HEK293 (cell line): ENCODE data around the gene NPHS2.

Source experiments
- CTCF ChIA-PET: fragments of 350-600 bp; formaldehyde crosslinking; extraction: SDS; loops from one replicate; lab custom pipeline; 2021; ENCODE audit warnings: antibody characterized with exemption; lab: Yijun Ruan, JAX
- POLR2A ChIA-PET: fragments of 300-600 bp; formaldehyde crosslinking; extraction: SDS; loops from one replicate; lab custom pipeline; 2020; ENCODE audit warnings: antibody characterized with exemption, inconsistent platforms; lab: Yijun Ruan, JAX
- H3K27ac ChIP-seq: fragments of 200-500 bp; sonication (Bioruptor generic); 2 replicates; pipeline ENCODE4 v1.5.1; 2014; ENCODE audit warnings: low read depth, low read length, control low read depth, inconsistent platforms; ENCODE audit errors: extremely low read depth
- H3K36me3 ChIP-seq, 2 experiments: fragments of 200-500 bp in 1 of 2; sonication (Bioruptor generic) in 1 of 2; 1 replicate in 1 of 2; 2 replicates in 1 of 2; pipeline ENCODE4 v1.5.1; 2014 to 2017; ENCODE audit warnings: inconsistent platforms in 2 of 2, low read length in 2 of 2; ENCODE audit not compliant: control insufficient read depth in 2 of 2, insufficient read depth in 1 of 2
- H3K4me1 ChIP-seq: fragments of 200-500 bp; sonication (Bioruptor generic); 2 replicates; pipeline ENCODE4 v1.5.1; 2014; ENCODE audit warnings: mild to moderate bottlenecking, low read length, inconsistent platforms; ENCODE audit not compliant: control insufficient read depth, insufficient read depth
- H3K4me3 ChIP-seq: 2 replicates; pipeline ENCODE4 v1.5.1; 2011; ENCODE audit warnings: low read depth, mild to moderate bottlenecking, control low read depth, low read length, moderate library complexity
- H3K9me3 ChIP-seq: fragments of 200-500 bp; sonication (Bioruptor generic); 2 replicates; pipeline ENCODE4 v1.5.1; 2014; ENCODE audit warnings: low read depth, low read length, inconsistent platforms; ENCODE audit not compliant: control insufficient read depth, insufficient read depth
- ATF2 ChIP-seq: fragments of 450-650 bp; formaldehyde crosslinking; IDR thresholded peaks from 2 replicates; pipeline ENCODE4 v1.5.1; 2016; ENCODE audit warnings: missing biosample characterization, missing genetic modification characterization, low read depth
- CTCF ChIP-seq: fragments of 450-650 bp; formaldehyde crosslinking; IDR thresholded peaks from 2 replicates; pipeline ENCODE4 v1.5.1; 2016; ENCODE audit warnings: missing biosample characterization, missing genetic modification characterization
- EGR2 ChIP-seq: fragments of 450-650 bp; formaldehyde crosslinking; IDR thresholded peaks from 2 replicates; pipeline ENCODE4 v1.5.1; 2016; ENCODE audit warnings: low read depth, missing biosample characterization, missing genetic modification characterization
- PRDM10 ChIP-seq: fragments of 450-650 bp; formaldehyde crosslinking; IDR thresholded peaks from 2 replicates; pipeline ENCODE4 v1.5.1; 2016; ENCODE audit warnings: missing biosample characterization, missing genetic modification characterization
- YY1 ChIP-seq: fragments of 450-650 bp; formaldehyde crosslinking; IDR thresholded peaks from 2 replicates; pipeline ENCODE4 v1.5.1; 2018; ENCODE audit warnings: missing biosample characterization, missing genetic modification characterization
- ZBTB1 ChIP-seq: fragments of 450-650 bp; formaldehyde crosslinking; IDR thresholded peaks from 2 replicates; pipeline ENCODE4 v1.5.1; 2016; ENCODE audit warnings: missing biosample characterization, missing genetic modification characterization
- ZBTB17 ChIP-seq: fragments of 450-650 bp; formaldehyde crosslinking; IDR thresholded peaks from 2 replicates; pipeline ENCODE4 v1.5.1; 2016; ENCODE audit warnings: missing biosample characterization, missing genetic modification characterization
- ZBTB44 ChIP-seq: fragments of 450-650 bp; IDR thresholded peaks from 2 replicates; pipeline ENCODE4 v1.5.1; 2018; ENCODE audit warnings: missing biosample characterization, mild to moderate bottlenecking, missing genetic modification characterization
- ZBTB49 ChIP-seq: fragments of 450-650 bp; formaldehyde crosslinking; IDR thresholded peaks from 2 replicates; pipeline ENCODE4 v1.5.1; 2016; ENCODE audit warnings: missing biosample characterization, missing genetic modification characterization, low read depth
- ZNF132 ChIP-seq: fragments of 450-650 bp; formaldehyde crosslinking; IDR thresholded peaks from 2 replicates; pipeline ENCODE4 v1.5.1; 2017; ENCODE audit warnings: missing biosample characterization, missing genetic modification characterization, borderline replicate concordance
- ZNF133 ChIP-seq: fragments of 450-650 bp; formaldehyde crosslinking; IDR thresholded peaks from 2 replicates; pipeline ENCODE4 v1.5.1; 2016; ENCODE audit warnings: missing biosample characterization, missing genetic modification characterization
- ZNF266 ChIP-seq: fragments of 450-650 bp; formaldehyde crosslinking; IDR thresholded peaks from 2 replicates; pipeline ENCODE4 v1.5.1; 2016; ENCODE audit warnings: missing biosample characterization, missing genetic modification characterization, low read depth
- ZNF311 ChIP-seq: fragments of 450-650 bp; formaldehyde crosslinking; IDR thresholded peaks from 2 replicates; pipeline ENCODE4 v1.5.1; 2017; ENCODE audit warnings: missing biosample characterization, missing genetic modification characterization, borderline replicate concordance
- ZNF324 ChIP-seq: fragments of 450-650 bp; formaldehyde crosslinking; IDR thresholded peaks from 2 replicates; pipeline ENCODE4 v1.5.1; 2016; ENCODE audit warnings: missing biosample characterization, missing genetic modification characterization
- ZNF48 ChIP-seq: fragments of 450-650 bp; formaldehyde crosslinking; IDR thresholded peaks from 2 replicates; pipeline ENCODE4 v1.5.1; 2016; ENCODE audit warnings: missing biosample characterization, missing genetic modification characterization
- ZNF555 ChIP-seq: fragments of 450-650 bp; formaldehyde crosslinking; conservative IDR thresholded peaks from 2 replicates; pipeline ENCODE4 v1.5.1; 2017; ENCODE audit warnings: missing biosample characterization, mild to moderate bottlenecking, missing genetic modification characterization, inconsistent platforms
- ZNF610 ChIP-seq: fragments of 450-650 bp; formaldehyde crosslinking; IDR thresholded peaks from 2 replicates; pipeline ENCODE4 v1.5.1; 2016; ENCODE audit warnings: missing biosample characterization, missing genetic modification characterization, borderline replicate concordance
- ZNF785 ChIP-seq: fragments of 450-650 bp; formaldehyde crosslinking; IDR thresholded peaks from 2 replicates; pipeline ENCODE4 v1.5.1; 2016; ENCODE audit warnings: missing biosample characterization, missing genetic modification characterization
- ZNF792 ChIP-seq: fragments of 450-650 bp; formaldehyde crosslinking; IDR thresholded peaks from 2 replicates; pipeline ENCODE4 v1.5.1; 2016; ENCODE audit warnings: missing biosample characterization, missing genetic modification characterization

NPHS2 gene

GRCh38 chr1:179541774-179542173, 34.0 kb downstream of the NPHS2 start:
- no peak overlapping the region for H3K27ac ChIP-seq
- ChIA-PET POLR2A (no interaction called here), CTCF (no interaction called here)
- H3K9me3 ChIP-seq: no peaks in the 10 kb centered on the region
- H3K4me1 ChIP-seq: no peaks in the 10 kb centered on the region
- no peak for TF ChIP-seq ZNF324 (tag by site-specific recombination)
- TF ChIP-seq ZBTB49: no peak
- no peak for TF ChIP-seq ZBTB44 (tag by site-specific recombination)
- peak; percentile 68 for TF ChIP-seq ATF2 (tag by site-specific recombination)
- no peak for TF ChIP-seq ZNF311 (tag by site-specific recombination)
- no peak for TF ChIP-seq ZNF610 (tag by site-specific recombination)
- no peak for TF ChIP-seq EGR2 (tag by site-specific recombination)
- H3K4me3 ChIP-seq: no peak overlapping the region
- H3K36me3 ChIP-seq: no peaks in the 10 kb centered on the region

- Histone ChIP-seq H3K36me3 (no peaks in the 10 kb centered on the region), H3K4me3 (no peak overlapping the region), H3K27ac (no peak overlapping the region), H3K4me1 (no peaks in the 10 kb centered on the region)
- ChIA-PET CTCF (no interaction called here), POLR2A (no interaction called here)
- TF ChIP-seq CTCF (tag by site-specific recombination) (no peak), YY1 (tag by site-specific recombination) (no peak), ZNF792 (no peak), ZNF555 (tag by site-specific recombination) (no peak), ZBTB1 (tag by site-specific recombination) (no peak), ZNF132 (tag by site-specific recombination) (no peak), ZNF133 (no peak), ZBTB17 (tag by site-specific recombination) (no peak), ZNF266 (tag by site-specific recombination) (no peak), ZNF48 (no peak), ZNF785 (tag by site-specific recombination) (no peak), PRDM10 (tag by site-specific recombination) (no peak)
- TF ChIP-seq, all 188 proteins: peak for 0
- H3K9me3 ChIP-seq: no peaks in the 10 kb centered on the region
Measured at GRCh38 chr1:179530352-179530751, 45.4 kb downstream of the NPHS2 start.
